Measurements from ENCODE around the gene SV2B.

DNA sequence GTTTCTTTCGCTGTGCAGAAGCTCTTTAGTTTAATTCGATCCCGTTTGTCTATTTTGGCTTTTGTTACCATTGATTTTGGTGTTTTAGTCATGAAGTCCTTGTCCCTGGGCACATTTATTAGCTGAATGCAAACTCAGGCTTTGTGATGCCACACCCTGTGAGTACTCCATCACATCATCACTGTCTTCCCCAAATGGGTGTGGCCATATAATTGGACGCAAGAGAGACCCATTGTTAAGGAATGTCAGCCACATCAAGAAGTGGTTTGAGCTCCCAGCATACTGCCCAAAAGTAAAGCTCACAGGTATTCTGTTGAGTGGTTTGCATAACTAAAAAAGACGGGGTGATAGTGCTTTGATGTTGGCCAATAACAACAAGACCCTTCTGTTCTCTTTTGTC is 245.7 kb downstream of the SV2B start:
- TF ChIP-seq EZH2phosphoT487 (conservative IDR thresholded peaks at IDR 0.05; ENCODE audit: low read length) = no peak
- TF ChIP-seq, protein P1, sequence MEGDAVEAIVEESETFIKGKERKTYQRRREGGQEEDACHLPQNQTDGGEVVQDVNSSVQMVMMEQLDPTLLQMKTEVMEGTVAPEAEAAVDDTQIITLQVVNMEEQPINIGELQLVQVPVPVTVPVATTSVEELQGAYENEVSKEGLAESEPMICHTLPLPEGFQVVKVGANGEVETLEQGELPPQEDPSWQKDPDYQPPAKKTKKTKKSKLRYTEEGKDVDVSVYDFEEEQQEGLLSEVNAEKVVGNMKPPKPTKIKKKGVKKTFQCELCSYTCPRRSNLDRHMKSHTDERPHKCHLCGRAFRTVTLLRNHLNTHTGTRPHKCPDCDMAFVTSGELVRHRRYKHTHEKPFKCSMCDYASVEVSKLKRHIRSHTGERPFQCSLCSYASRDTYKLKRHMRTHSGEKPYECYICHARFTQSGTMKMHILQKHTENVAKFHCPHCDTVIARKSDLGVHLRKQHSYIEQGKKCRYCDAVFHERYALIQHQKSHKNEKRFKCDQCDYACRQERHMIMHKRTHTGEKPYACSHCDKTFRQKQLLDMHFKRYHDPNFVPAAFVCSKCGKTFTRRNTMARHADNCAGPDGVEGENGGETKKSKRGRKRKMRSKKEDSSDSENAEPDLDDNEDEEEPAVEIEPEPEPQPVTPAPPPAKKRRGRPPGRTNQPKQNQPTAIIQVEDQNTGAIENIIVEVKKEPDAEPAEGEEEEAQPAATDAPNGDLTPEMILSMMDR (IDR thresholded peaks at IDR 0.05; ENCODE audit: insufficient read depth, low read length, poor library complexity, severe bottlenecking) = no peak

All from SU-DHL-6 (cell line).